Suppressor macrophage (primary cell): Measurements from ENCODE around the gene HCN2.
"Not testable (repeated sequence)": the region's sequence is repeated elsewhere in the genome, so short reads cannot be mapped to it uniquely, and the experiment has no call there.

Experiments used
- DNase-seq, 4 experiments: peaks; one replicate each; pipeline ENCODE4 v3.0.0-alpha.2; 2020 to 2022

HCN2 gene

DNA sequence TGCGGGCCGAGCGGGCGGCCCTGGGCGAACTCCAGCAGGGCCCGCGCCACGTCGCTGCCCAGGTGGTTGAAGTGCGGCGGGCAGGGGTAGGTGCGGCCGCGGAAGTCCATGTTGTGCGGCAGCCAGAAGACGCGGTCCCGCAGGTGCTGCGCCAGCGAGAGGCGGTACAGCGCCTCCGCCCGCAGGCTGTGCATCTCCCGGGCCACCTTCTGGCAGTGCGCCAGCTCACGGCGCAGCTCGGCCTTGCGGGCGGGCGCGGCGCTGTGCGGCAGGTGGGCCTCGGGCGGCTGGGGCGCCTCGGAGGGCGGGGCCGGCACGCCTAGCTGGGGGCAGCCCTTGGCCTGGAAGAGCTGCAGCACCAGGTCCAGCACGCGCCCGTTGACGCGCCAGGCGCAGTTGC lies 31.5 kb downstream of the HCN2 start:
- not testable (repeated sequence) for DNase-seq

DNA sequence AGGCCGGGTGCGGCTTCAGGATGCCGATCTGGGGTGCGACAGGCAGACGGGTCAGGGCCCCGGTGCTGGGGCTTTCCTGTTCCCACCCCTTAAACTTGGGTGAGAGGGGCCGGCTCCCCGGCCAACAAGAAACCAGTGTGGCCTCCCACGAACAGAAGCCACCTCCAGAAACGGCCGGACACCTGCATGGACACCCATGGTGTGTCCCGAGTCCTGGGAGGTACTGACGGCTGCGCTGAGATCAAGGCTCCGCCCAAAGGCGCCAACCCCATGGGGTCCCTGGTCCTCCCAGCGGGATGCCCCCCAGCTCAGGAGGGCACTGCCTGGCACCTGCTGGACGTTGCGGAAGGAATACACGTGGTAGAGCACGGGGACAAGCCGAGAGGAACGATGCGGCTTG lies 32.1 kb downstream of the HCN2 start:
- no peak for DNase-seq

DNA sequence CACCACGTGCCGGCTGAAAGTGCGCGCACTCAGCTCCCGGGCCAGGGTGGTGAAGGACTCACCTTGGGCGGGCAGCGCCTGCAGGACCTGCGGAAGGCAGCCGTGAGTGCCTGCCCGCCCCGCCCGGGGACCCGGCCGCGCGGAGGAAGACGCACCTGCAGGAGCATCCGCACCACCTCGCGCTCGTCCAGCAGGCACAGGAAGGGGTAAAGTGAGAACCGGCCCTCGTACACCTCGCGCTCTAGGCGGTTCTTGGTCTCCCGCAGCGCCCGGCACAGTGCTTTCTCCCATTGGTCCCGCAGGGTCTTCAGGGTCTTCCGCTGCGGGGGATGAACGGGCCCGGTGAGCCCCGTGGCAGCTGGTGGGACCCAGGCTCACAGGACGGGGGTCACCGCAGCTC lies 33.0 kb downstream of the HCN2 start:
- DNase-seq: no peak

DNA sequence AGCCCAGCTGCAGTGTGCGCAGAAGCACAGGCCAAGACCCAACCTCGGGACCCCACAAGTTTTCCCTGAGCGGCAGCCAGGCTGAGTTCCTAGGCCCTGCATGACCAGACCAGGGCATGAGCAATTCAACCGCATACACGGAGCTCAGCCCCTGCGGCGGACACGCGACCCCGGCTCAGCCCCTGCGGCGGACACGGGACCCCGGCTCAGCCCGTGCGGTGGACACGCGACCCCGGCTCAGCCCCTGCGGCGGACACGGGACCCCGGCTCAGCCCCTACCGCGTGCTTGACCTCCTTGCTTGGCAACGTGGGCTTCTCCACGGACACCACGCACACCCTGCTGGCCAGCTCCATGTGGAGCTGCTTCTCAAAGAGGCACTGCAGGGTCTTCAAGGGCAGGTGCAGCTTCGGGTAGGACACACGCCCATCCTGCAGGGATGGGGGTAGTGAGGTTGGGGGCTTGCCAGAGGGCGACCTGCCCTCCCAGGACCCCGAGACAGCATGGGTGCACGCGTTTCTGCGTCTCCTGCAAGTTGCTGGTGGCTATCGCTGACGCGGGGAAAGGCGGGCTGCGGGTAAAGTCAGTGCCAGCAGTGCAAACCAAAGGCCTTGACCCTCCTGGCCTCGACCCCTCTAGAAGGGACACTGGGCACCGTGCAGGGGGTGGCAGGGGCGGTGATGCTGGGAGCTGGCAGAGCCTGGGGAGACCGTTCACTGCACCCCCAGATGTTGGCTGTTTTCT lies 33.7 kb downstream of the HCN2 start:
- no peak for DNase-seq

DNA sequence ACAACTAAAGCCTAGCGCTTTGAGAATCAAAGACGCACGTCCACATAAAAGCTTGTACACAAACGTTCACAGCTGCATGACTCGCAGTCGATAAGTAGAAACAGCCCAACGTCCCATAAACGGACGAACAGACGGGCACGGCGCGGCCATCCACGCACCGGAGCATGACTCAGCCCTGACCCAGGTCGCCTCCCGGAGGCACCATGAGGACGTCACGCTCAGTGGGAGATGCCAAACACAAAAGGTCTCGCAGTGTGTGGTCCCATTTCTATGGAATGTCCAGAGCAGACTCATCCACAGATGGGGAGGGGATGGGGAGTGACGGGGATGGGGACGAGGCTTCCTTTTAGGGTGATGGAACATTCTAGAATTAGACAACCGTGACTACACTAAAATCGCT lies 34.3 kb downstream of the HCN2 start:
- no peak for DNase-seq

DNA sequence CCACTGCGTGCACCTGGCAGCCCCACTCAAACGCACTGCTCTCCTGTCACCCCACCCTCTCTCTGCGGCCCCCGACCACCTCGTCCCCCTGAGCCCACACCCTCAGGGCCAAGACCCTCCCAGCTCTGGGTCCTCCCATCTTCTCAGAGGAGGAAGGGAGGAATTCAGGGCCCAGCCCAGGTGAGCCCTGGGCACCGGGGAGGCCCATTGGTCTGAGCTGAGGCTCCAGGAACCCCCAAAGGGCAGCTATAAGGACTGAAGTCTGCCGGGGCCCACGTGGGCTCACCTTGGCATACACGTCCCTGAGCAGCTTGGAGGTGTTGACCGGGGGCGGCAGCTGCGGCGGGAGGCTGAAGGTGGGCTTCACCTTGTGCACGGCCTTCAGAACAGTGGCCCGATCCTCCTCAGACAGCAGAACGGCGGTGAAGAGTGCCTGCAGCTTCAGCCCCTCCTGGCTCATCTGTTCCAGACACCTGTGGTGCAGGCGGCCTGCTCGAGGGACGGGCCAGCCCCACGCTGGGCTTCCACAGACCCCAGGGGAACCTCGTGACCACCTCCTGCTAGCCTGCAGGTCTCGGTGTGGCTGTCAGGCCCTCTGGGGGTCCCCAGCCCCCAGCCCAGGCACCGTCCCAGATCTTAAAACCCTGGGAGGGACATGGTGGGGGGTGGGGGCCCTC lies 34.9 kb downstream of the HCN2 start:
- DNase-seq: no peak

DNA sequence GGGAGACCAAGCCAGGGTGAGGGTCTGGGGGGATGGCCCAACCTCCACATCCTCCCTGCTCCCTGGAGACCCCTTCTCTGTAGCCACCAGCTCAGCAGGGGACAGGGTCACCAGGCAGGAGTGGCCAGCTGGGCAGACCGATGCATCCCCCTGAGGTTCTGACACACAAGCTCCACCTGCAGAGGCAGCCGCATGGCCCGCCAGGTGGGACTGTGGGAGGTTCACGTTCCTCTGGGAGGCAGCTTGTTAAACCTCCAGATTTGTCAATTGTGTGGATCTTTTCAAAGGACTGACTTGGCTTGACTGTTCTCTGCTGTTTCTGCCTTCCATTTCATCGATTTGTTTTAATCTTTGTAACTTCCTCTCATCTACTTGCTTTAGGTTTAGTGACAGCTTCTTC lies 35.6 kb downstream of the HCN2 start:
- DNase-seq: no peak

DNA sequence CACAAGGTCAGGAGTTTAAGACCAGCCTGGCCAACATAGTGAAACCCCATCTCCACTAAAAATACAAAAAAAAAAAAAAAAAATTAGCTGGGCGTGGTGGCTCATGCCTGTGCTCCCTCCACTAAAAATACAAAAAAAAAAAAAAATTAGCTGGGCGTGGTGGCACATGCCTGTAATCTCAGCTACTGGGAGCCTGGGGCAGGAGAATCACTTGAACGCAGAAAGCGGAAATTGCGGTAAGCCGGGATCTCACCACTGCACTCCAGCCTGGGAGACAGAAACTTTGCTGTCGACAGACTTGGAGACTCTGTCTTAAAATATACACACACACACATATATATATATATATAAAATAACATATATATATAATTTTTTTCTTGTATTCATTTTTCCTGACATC lies 36.9 kb downstream of the HCN2 start:
- not testable (repeated sequence) for DNase-seq

DNA sequence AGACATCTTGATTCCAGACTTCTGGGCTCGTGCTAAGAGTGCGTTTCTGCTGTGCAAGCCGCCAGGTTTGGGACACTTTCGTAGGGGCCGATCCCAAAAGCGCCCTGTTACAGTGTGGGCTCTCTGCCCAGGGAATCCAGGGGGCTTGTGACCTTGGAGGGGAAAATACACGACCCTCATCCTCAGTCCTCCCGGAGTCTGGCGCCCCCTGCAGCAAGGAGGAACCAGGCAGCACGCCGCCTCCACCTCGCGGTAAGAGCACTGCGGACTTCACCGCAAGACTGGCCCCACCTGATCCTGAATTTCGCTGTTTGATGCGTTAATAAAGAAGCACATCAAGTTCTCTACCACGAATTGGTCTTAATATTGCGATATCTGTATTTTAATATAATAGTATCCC lies 38.5 kb downstream of the HCN2 start:
- DNase-seq: peak in 1 of 4 experiments; percentile 32

DNA sequence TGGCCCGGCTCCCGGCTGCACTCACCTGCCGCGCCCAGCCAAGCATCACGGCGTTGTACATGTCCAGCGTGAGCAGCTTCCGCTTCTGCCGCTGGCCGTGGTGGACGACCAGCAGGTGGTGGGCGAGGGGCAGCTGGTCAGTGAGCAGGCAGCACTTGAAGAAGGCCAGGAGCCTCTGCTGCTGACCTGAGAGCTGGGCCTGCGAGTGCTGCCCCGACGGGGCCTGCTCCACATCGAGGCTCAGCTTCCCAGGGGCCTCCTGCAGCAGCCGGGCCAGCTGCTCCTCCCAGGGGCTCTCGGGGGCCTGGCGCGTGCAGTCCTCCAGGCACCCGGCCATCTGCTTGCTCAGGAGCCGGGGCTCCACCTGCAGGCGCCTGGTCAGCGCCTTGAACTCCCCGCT lies 39.8 kb downstream of the HCN2 start:
- DNase-seq: not testable (repeated sequence)

DNA sequence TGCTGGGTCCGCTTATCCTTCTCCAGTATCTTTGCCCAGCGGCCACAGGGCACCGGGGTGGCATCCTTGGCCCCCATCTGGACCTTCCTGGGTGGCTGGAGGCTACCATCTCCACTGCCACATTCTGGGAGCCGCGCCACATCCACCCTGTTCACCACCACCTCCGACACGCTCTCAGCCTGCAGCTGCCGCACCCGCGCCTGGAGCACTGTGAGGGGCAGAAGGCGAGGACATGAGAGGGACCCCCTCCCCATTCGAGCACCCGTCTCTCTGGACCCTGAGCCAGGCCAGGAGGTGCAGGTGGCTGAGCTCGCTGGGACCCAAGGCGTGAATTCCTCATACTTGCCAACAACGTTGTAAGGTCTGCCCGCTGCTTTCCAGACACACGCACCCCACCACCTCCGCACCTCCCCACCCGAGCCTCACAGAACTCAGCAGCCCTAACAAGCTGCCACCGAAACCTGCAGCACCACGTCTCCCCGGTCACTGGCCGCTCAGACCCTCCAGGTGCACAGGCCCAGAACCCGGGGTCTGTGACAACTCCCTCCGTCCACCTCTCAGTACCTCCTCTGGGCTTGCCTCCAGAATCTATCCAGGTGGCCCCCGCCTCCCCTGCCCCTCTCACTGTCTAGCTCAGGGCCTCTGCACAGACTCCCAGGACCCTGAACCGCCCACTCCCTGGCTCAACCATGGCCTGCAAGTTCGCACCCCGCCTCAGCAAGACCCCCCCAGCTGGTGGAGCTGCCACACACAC lies 40.5 kb downstream of the HCN2 start:
- DNase-seq: no peak

DNA sequence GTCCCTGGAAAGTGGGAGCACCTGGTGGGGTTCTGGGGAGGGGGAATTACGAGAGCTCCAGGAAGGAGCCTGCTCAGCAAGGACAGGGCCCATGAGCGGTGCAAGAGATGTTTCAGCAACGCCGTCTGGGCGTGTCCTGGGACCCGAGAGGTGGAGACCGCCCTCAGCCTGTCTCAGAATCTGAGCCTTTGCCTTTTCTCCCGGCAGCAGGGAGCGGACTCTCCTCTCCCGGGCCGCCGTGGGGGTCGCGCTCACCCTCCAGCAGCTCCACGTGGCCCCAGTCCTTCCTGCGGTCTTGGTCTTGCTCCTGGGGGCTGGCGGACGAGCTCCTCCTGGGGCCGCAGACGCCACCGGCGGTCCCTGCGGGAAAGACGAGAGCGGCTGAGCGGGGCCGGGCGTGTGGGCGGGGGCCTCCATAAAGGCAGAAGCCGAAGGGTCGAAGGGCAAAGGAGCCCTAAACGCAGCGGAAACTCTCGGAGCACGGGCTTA lies 42.9 kb downstream of the HCN2 start:
- peak; percentile 65 to 88 (median 76) for DNase-seq

DNA sequence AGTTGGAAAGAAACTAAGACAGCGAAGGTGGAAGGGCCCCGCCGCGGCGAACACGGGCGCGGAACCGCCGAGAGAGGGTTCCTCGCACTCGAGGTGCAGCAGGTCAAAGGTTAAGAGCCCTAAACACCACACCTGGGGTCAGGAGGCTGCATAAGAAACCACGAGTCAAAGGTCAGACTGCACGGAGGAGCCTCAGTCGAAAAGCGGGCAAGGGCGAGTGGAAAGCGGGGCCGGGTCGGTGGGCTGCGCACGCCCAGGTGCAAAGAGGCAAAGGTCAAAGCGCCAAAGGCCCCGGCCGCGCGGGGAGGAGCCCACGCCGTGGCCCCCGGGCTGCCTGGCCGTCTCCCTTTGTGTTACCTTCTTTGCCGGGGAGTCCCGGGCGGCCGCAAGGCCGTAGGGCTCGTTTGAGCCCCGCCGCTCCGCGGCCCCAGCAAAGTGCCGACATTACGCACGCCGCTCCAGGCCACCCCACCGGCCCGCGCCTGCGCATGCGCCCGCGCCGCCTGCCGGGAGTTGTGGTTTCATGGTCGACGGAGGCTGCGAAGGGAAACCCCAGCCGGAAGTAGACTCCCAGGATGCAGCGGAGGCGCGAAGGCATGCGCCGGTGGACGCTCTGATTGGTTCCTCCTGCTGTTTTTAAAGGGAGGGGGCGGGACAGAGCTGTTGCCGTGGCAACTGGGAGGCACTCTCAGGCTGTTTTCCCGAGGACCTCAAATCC lies 43.5 kb downstream of the HCN2 start, which contains the start of gene POLRMT:
TSS of gene POLRMT (minus strand) at position 470 of the 718 bp plus-strand sequence. CDS start at position 445, 25 bp downstream.
- peak; percentile 98 to 99 (median 99) for DNase-seq

DNA sequence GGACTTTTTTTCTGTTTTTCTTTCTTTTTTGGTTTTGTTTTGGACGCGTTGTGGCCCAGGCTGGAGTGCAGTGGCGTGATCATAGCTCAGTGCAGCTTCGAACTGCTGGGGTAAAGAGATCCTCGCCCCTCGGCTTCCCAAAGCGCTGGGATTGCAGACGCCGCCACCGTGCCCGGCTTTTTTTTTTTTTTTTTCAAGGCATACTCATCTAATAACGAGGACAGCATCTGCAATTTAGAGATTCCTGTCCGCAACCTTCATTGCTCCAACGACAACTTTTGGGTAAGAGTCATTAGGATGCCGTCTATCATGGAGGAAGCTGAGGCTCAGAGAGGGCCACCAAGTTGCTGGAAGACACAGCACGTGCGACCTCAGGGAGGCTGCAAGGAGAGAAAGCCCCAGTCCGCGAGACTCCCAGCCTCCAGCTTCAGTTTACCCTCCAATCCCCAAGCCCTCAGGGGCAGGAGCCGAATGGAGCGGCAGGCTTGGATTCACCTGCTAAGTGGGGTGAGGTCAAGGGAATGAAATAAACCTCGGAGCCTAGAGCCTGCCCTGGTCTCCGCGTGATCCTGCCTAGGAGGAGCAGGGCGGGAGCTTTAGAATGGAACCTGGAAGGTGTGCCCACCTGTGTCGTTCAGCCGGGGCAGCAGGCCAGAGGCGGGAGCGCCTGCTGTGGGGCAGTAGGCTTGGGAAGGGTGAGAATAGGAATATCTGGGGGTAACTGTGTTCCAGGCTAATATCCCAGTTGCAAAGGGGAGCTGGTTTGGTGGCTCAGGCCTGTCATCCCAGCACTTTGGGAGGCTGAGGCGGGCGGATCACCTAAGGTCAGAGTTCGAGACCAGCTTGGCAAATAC lies 44.3 kb downstream of the HCN2 start:
- peak in 2 of 4 experiments; percentile 24 to 25 for DNase-seq

DNA sequence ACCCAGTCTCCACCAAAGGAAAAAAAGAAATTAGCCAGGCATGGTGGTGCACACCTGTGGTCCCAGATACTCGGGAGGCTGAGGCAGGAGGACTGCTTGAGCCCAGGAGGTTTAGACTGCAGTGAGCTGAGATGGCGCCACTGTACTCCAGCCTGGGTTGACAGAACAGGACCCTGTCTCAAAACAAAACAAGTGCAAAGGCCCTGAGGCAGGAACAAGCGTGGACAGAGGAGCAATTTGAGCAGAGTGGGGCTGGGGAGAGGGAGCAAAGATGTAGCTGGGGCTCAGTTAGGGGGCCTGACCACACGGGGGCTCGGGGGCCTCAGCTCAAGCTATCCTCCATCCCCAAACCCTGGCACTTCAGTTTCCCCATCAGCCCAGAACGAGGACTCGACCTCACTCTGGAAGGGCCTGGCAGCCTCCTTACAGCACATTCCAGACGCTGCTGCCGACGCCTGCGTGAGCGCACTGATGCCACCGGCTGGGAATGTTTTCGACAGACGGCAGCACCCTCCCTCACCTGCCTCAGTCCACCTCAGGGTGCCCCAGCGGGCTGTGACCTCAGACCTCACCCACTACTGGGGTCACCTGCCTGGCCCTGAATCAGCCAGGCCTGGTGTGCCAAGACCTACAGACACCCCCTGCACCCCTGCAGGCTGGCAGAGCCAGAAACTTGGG lies 45.4 kb downstream of the HCN2 start:
- DNase-seq: no peak

DNA sequence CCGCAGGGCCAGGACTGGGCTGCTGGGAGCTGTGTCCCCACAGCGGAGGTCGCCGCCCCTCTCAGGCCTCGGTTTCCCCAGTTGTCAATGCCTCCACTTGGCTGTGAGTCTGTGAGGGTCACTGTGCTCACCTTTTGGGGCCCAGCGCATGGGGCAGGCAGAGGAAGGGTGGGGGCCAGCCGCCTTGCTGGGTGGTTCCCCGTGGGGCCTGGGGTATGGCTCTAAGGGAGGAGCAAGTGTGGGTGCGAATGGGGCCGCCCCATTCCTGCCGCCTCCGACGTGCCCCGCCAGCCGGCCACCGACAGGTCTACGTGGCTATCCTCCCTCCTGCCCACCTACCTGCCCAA lies 49.2 kb downstream of the HCN2 start:
- no peak for DNase-seq

DNA sequence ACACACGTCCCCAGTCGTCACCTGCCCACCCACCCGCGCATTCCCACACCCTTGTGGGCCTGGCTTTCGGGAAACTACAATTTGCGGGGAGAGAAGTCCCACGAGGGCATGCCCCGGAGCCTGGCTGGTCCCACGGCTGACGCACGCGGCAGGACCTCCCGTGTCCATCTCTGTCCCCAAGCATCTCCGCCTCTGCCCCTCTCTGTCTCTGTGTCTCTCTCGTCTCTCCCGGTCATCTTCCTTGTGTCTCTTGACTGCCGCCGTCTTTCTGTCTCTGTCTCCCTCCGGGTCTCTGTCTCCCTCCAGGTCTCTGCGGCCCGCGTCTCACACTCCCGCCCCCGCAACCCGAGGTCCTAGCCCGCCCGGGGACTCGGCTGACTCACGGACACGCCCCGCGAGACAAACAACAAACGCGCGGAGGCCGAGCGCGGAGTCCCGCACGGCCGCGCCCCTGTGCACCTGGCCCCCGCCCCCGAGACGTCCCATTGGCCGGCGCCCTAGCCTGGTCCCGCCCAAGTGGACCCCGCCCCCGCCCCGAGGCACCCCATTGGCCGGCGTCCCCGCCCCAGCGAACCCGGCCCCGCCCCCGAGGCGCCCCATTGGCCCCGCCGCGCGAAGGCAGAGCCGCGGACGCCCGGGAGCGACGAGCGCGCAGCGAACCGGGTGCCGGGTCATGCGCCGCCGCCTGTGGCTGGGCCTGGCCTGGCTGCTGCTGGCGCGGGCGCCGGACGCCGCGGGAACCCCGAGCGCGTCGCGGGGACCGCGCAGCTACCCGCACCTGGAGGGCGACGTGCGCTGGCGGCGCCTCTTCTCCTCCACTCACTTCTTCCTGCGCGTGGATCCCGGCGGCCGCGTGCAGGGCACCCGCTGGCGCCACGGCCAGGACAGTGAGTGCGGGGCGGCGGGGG lies 49.8 kb downstream of the HCN2 start, which contains the start of gene FGF22:
TSS of gene FGF22 (plus strand) at position 627 of the 908 bp plus-strand sequence. CDS start at position 674, 47 bp downstream.
- peak; percentile 91 to 98 (median 94) for DNase-seq

DNA sequence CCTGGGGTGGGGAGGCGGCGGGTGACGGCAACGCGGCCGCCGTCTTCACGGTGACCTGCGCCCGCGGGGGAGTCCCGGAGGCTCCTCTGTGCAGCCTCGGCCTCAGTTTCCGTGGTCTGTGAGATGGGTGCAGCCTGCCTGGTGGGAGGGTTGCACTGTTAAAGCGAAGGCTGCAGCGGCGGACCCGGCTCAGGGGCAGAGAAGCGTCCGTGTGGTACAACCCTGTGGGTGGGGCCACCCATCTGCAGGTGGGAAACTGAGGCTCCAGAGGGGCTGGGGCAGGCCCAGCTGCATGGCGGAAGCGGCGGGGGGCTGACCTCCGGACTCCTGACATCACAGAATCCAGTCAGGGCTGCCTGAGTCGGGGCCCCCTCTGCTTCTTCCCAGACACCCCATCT lies 50.5 kb downstream of the HCN2 start:
- no peak for DNase-seq

DNA sequence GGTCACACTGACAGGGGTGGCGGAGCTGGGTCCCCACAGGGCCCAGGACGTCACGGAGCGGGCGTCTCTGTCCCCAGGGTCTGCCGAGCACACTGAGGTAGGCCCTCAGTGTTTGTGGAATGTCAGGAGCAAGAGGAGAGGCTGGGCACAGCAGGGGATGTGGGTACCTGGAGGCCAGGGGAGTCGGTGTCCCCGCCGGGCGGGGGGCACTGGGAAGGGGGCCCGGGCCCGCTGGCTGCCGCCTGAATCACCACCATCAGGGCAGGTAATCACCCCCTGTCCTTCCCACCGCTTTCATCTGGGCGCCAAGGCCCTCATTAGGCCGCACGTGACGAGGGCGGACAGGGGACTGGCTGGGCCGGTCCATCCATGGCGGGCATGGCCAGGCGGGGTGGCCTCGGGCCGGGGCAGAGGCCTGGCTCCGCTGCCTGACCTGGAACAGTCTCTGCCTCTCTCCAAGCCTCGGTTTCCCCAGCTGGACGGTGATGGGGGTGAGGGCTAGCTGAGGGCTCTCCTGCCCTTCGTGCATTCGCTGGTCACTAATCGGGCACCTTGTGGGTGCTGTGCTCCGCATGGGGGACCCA lies 51.0 kb downstream of the HCN2 start:
- no peak for DNase-seq
